ENCODE data around the gene ZNRF3. TPM values are rescaled to one million over a fixed set of nuclear protein-coding genes. Genes with fewer than 3 reads are reported as not detected.

ZNRF3 gene
- polyA plus RNA-seq, 3 donors, result 0.13 TPM; not detected in 2

DNA sequence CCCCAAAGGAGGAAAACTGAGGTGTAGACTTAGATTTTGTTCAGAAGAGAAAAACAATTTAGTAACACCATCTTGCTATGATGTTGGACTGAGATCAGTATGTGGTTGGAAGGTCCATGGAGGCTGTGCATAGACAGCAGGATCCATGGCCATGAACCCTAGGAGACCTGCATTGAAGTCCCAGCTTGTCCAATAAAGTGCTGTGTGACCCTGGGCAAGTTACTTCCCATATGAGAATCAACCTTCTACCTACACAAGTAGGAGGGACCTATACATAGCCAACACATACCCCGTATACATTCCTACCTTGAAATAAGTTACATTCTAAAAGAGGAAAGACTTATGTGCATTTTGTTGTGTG, 27.3 kb upstream of the ZNRF3 start:
- Mint-ChIP-seq H3K27ac (no peak overlapping the region), H3K4me3 (no peak overlapping the region), H3K9me3 (no peaks in the 10 kb centered on the region), H3K36me3 (no peaks in the 10 kb centered on the region), H3K27me3 (ENCODE audit: low read depth in 3 of 3) (peaks cover 0 to 4% (median 3%) of the 10 kb centered on the region in 3 donors), H3K4me1 (no peaks in the 10 kb centered on the region)
- Histone ChIP-seq H3K27ac (ENCODE audit: low read depth in 1 of 2, low read length in 2 of 2) (no peak overlapping the region), H3K9ac (ENCODE audit: insufficient read depth, low read length, poor library complexity, severe bottlenecking) (no peak overlapping the region), H3K9me3 (replicated peaks in 1 of 2; ENCODE audit: control insufficient read depth in 1 of 2, insufficient read depth in 1 of 2, low read length in 2 of 2) (no peaks in the 10 kb centered on the region), H3K79me2 (ENCODE audit: insufficient read depth, low read length) (no peaks in the 10 kb centered on the region), H3K27me3 (ENCODE audit: control insufficient read depth in 2 of 2, insufficient read depth in 2 of 2, low read length in 2 of 2) (no peaks in the 10 kb centered on the region), H3K4me3 (replicated peaks in 1 of 3; ENCODE audit: low read depth in 2 of 3, low read length in 3 of 3) (no peak overlapping the region), H2AFZ (ENCODE audit: insufficient read depth, low read depth, low read length, poor library complexity, severe bottlenecking) (no peak overlapping the region), H3K4me1 (ENCODE audit: control insufficient read depth in 1 of 2, insufficient read depth in 2 of 2, low read length in 2 of 2) (no peaks in the 10 kb centered on the region), H4K20me1 (ENCODE audit: insufficient read depth, low read length) (no peaks in the 10 kb centered on the region), H3K4me2 (replicated peaks; ENCODE audit: extremely low read depth, low read length, poor library complexity, severe bottlenecking) (no peak overlapping the region), H3K36me3 (replicated peaks in 1 of 2; ENCODE audit: control insufficient read depth in 1 of 2, insufficient read depth in 2 of 2, low read length in 2 of 2) (no peaks in the 10 kb centered on the region)
- WGBS (ENCODE audit: insufficient coverage), result no CpG with 5 or more reads among the region's 1 CpG
- intact Hi-C loops (cut with micrococcal nuclease), result loop anchor here in 1 of 2 donors (5.0 kb wide), 1 partner anchor 186 kb away; no protein-coding TSS in a partner anchor
- no peak for DNase-seq
- TF ChIP-seq, protein P1, sequence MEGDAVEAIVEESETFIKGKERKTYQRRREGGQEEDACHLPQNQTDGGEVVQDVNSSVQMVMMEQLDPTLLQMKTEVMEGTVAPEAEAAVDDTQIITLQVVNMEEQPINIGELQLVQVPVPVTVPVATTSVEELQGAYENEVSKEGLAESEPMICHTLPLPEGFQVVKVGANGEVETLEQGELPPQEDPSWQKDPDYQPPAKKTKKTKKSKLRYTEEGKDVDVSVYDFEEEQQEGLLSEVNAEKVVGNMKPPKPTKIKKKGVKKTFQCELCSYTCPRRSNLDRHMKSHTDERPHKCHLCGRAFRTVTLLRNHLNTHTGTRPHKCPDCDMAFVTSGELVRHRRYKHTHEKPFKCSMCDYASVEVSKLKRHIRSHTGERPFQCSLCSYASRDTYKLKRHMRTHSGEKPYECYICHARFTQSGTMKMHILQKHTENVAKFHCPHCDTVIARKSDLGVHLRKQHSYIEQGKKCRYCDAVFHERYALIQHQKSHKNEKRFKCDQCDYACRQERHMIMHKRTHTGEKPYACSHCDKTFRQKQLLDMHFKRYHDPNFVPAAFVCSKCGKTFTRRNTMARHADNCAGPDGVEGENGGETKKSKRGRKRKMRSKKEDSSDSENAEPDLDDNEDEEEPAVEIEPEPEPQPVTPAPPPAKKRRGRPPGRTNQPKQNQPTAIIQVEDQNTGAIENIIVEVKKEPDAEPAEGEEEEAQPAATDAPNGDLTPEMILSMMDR (IDR thresholded peaks at IDR 0.05), result no peak

DNA sequence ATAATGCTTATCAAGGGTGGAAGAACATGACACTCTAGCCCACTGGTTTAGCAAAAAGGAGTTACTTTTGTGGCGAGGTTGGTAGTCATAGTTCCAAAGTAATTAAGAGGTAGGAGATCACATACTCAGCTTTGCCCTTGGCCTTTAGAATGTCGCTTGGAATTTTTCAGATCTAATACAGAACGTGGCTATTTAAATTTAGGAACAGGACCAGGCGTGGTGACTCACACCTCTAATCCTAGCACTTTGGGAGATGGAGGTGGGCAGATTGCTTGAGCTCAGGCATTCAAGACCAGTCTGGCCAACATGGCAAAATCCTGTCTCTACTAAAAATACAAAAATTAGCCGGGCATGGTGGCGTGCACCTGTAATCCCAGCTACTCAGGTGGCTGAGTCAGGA, 26.1 kb upstream of the ZNRF3 start:
- intact Hi-C loops (cut with micrococcal nuclease), result loop anchor here in 1 of 2 donors (5.0 kb wide), 1 partner anchor 185 kb away; no protein-coding TSS in a partner anchor
- H3K4me2 ChIP-seq (replicated peaks; ENCODE audit: extremely low read depth, low read length, poor library complexity, severe bottlenecking), result no peak overlapping the region

More for the DNA sequence above, 26.1 kb upstream of the ZNRF3 start:
- H3K4me3 ChIP-seq (replicated peaks in 1 of 3; ENCODE audit: low read depth in 2 of 3, low read length in 3 of 3), result no peak overlapping the region
- H3K9me3 ChIP-seq (replicated peaks in 1 of 2; ENCODE audit: control insufficient read depth in 1 of 2, insufficient read depth in 1 of 2, low read length in 2 of 2), result no peaks in the 10 kb centered on the region
- no peak overlapping the region for H3K27ac ChIP-seq (ENCODE audit: low read depth in 1 of 2, low read length in 2 of 2)
- no peak for DNase-seq
- Mint-ChIP-seq H3K36me3 (no peaks in the 10 kb centered on the region), H3K27ac (no peak overlapping the region), H3K4me3 (no peak overlapping the region), H3K9me3 (no peaks in the 10 kb centered on the region), H3K27me3 (ENCODE audit: low read depth in 3 of 3) (peaks cover 0 to 5% (median 4%) of the 10 kb centered on the region in 3 donors), H3K4me1 (no peaks in the 10 kb centered on the region)
- no CpG with 5 or more reads among the region's 6 CpGs for WGBS (ENCODE audit: insufficient coverage)
- H3K9ac ChIP-seq (ENCODE audit: insufficient read depth, low read length, poor library complexity, severe bottlenecking), result no peak overlapping the region
- H4K20me1 ChIP-seq (ENCODE audit: insufficient read depth, low read length), result no peaks in the 10 kb centered on the region
- no peak overlapping the region for H2AFZ ChIP-seq (ENCODE audit: insufficient read depth, low read depth, low read length, poor library complexity, severe bottlenecking)
- TF ChIP-seq, protein P1 (IDR thresholded peaks at IDR 0.05), result no peak
- no peaks in the 10 kb centered on the region for H3K27me3 ChIP-seq (ENCODE audit: control insufficient read depth in 2 of 2, insufficient read depth in 2 of 2, low read length in 2 of 2)
- H3K4me1 ChIP-seq (ENCODE audit: control insufficient read depth in 1 of 2, insufficient read depth in 2 of 2, low read length in 2 of 2), result no peaks in the 10 kb centered on the region
- H3K79me2 ChIP-seq (ENCODE audit: insufficient read depth, low read length), result no peaks in the 10 kb centered on the region
- H3K36me3 ChIP-seq (replicated peaks in 1 of 2; ENCODE audit: control insufficient read depth in 1 of 2, insufficient read depth in 2 of 2, low read length in 2 of 2), result no peaks in the 10 kb centered on the region
